ENCODE results near the gene CAB39L.

- TF ChIP-seq USF1 (IDR thresholded peaks at IDR 0.05): no peak
- TF ChIP-seq EGR1 (IDR thresholded peaks at IDR 0.05): no peak
- no peak for TF ChIP-seq REST (IDR thresholded peaks at IDR 0.05; ENCODE audit: low read depth)
- no peak for TF ChIP-seq FOXM1 (IDR thresholded peaks at IDR 0.05; ENCODE audit: borderline replicate concordance, low read depth)
- TF ChIP-seq YY1 (IDR thresholded peaks at IDR 0.05; ENCODE audit: low read depth): no peak
- TF ChIP-seq CEBPB (IDR thresholded peaks at IDR 0.05): no peak
- no peak for TF ChIP-seq EP300 (IDR thresholded peaks at IDR 0.05; ENCODE audit: borderline replicate concordance)
- TF ChIP-seq MAX (IDR thresholded peaks at IDR 0.05): no peak
- TF ChIP-seq TAF1 (IDR thresholded peaks at IDR 0.05; ENCODE audit: low read depth): no peak
- TF ChIP-seq RAD21 (IDR thresholded peaks at IDR 0.05; ENCODE audit: low read depth): no peak
- no peak for TF ChIP-seq TEAD4 (IDR thresholded peaks at IDR 0.05)
- TF ChIP-seq TCF12 (IDR thresholded peaks at IDR 0.05; ENCODE audit: low read depth): no peak
- TF ChIP-seq CREB1 (IDR thresholded peaks at IDR 0.05; ENCODE audit: low read depth): no peak
Measured at GRCh38 chr13:49368688-49369087, 75.2 kb downstream of the CAB39L start.

All from Ishikawa (cell line).